ENCODE data around the gene KMT5C.

GRCh38 chr19:55299991-55300390 is 39.7 kb upstream of the KMT5C start:
- TF ChIP-seq GATA2 (IDR thresholded peaks at IDR 0.05; ENCODE audit: low read depth, low read length), result no peak
- no peak for TF ChIP-seq GATA3 (IDR thresholded peaks at IDR 0.05; ENCODE audit: low read depth, low read length)

Data from SH-SY5Y (cell line).